GDM1 (cell line): Measurements from ENCODE around the gene MSI1.

ENCODE experiments used
- DNase-seq: peaks from one replicate; lab custom pipeline; 2025; lab: John Stamatoyannopoulos, UW

The MSI1 gene

GRCh38 chr12:120321382-120322202 is 47.4 kb downstream of the MSI1 start:
- no peak for DNase-seq

GRCh38 chr12:120317224-120318105 is 51.5 kb downstream of the MSI1 start:
- peak; percentile 98 for DNase-seq

- no peak for DNase-seq
Measured at GRCh38 chr12:120316798-120317223, 52.2 kb downstream of the MSI1 start.

DNA sequence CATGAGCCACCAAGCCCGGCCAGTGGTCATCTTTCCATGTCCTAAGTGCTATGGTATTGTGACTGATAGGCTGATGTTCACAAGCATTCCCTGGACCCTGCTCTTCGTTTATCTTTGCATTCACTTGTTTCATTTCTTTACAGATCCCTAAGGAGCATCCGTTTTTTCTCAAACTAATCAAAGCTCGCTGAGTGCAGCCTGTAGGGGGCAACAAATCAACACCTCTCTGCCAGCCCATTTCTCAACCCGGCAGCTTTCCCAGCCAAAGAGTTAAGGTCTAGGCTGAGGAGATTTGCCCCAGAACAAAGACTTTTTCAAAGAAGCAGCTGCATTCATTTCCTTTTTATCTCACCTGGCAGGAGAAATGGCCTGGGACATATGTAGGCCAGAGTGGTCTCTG is 54.7 kb downstream of the MSI1 start:
- no peak for DNase-seq

- DNase-seq = peak; percentile 81
Measured at GRCh38 chr12:120301962-120302815, 66.8 kb downstream of the MSI1 start, which contains the start of gene SIRT4. SIRT4 (plus strand) TSS chr12:120302321; CDS start chr12:120303562, 1,241 bp downstream.

DNA sequence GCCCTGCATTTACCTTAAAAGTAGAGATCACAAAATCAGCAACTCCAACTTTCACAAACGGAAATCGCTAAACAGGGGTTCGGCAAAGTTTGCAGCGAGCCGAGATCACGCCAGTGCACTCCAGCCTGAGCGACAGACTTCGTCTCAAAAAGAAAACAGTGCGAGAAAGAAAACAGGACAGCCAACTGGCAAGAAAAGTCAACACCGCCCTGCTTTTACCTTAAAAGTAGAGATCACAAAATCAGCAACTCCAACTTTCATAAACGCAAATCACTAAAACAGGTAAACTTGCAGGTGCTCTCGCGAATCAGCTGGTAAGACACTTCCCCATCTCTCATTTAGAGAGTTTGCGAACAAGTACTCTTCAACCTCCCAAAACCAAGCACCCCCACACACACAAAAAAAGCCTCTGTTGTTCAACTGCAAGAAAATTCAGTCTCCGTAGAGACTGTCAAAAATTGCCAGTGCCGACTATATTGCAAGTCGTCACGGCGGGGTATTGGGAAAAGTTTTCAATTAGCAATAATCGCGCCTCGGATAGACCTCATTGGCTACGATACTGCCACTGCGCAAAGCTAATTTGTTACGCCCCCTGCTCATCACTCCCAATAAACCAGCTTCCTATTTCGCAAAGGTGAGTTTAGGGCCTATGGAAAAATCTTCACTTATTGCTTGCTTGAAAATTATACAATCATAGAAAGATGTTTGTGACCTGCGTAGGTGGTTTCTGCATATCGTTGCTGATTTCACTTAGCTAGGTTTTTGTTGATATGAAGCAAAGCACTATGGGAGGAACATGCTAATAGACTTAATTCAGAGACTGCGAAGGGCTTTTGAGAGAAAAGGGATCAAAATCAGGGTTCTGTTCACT is 76.1 kb downstream of the MSI1 start, which contains the start of gene RNU4-1:
Gene RNU4-1, minus strand, starts transcription at position 577 of the 871 bp plus-strand sequence.
- peak; percentile 85 for DNase-seq

- DNase-seq = no peak
Measured at GRCh38 chr12:120292411-120292660, 76.6 kb downstream of the MSI1 start.
